Endodermal cell (in vitro differentiated cells): ENCODE results near the gene PANK4. TPM values are rescaled to one million over a fixed set of nuclear protein-coding genes. Genes with fewer than 3 reads are reported as not detected.

Experiments
- DNase-seq: peaks from one replicate; pipeline ENCODE4 v3.0.0-alpha.2; 2017
- H3K27ac ChIP-seq: 2 replicates; pipeline ENCODE4 v1.5.1; 2013; ENCODE audit warnings: mild to moderate bottlenecking, low read depth, low read length, moderate library complexity
- H3K27me3 ChIP-seq: 2 replicates; pipeline ENCODE4 v1.6.1; 2013; ENCODE audit warnings: mild to moderate bottlenecking, low read length, moderate library complexity; ENCODE audit not compliant: insufficient read depth, control insufficient read depth, poor library complexity, severe bottlenecking
- H3K36me3 ChIP-seq: 2 replicates; pipeline ENCODE4 v1.7.0; 2013; ENCODE audit warnings: mild to moderate bottlenecking, low read length, moderate library complexity; ENCODE audit not compliant: control insufficient read depth, insufficient read depth
- H3K4me1 ChIP-seq: one replicate; pipeline ENCODE4 v1.7.0; 2013; ENCODE audit warnings: low read length; ENCODE audit not compliant: control insufficient read depth, insufficient read depth
- H3K4me3 ChIP-seq: 2 replicates; pipeline ENCODE4 v1.5.1; 2013; ENCODE audit warnings: mild to moderate bottlenecking, low read length, moderate library complexity
- H3K9ac ChIP-seq: 2 replicates; pipeline ENCODE4 v1.6.1; 2013; ENCODE audit warnings: mild to moderate bottlenecking, low read length, moderate library complexity; ENCODE audit not compliant: poor library complexity, severe bottlenecking; ENCODE audit errors: extremely low read depth
- H3K9me3 ChIP-seq: 2 replicates; pipeline ENCODE4 v1.6.1; 2013; ENCODE audit warnings: mild to moderate bottlenecking, low read length, moderate library complexity; ENCODE audit not compliant: control insufficient read depth
- H3K27ac Mint-ChIP-seq: 2 replicates; pipeline ENCODE4 v1.8.0; 2020; ENCODE audit warnings: mixed read lengths
- H3K27me3 Mint-ChIP-seq: 2 replicates; pipeline ENCODE4 v1.8.0; 2021; ENCODE audit warnings: mild to moderate bottlenecking, mixed read lengths; ENCODE audit not compliant: insufficient read depth
- H3K36me3 Mint-ChIP-seq: 2 replicates; pipeline ENCODE4 v1.8.0; 2020; ENCODE audit warnings: low read depth, mixed read lengths
- H3K4me1 Mint-ChIP-seq: 2 replicates; pipeline ENCODE4 v1.8.0; 2020; ENCODE audit warnings: mixed read lengths
- H3K4me3 Mint-ChIP-seq: 2 replicates; pipeline ENCODE4 v1.8.0; 2020; ENCODE audit warnings: mild to moderate bottlenecking, moderate library complexity, mixed read lengths
- H3K9me3 Mint-ChIP-seq: 2 replicates; pipeline ENCODE4 v1.8.0; 2020; ENCODE audit warnings: mild to moderate bottlenecking, mixed read lengths
- WGBS, 2 experiments: methylation state at CpG; one replicate each; pipeline versions ENCODE4 v1.1.5 to v1.1.7; 2013; ENCODE audit warnings: missing lambda C conversion rate in 2 of 2, mixed read lengths in 1 of 2; ENCODE audit not compliant: insufficient coverage in 1 of 2, insufficient read length in 1 of 2; 5-methylcytosine and 5-hydroxymethylcytosine counted together
- total RNA-seq, 2 donors: library from RNA; stranded (reverse); fragmentation: NEBNext Ultra II Directional in 1 of 2; extraction: Animal tissue kit (Norgen Biotek cat#: 25700) in 1 of 2; gene quantifications; 2 replicates in 1 of 2; 3 replicates in 1 of 2; pipeline ENCODE4 v1.2.1, GENCODE V29; 2021
- TF ChIP-seq, protein P1 (sequence below): fragments of 200-600 bp; sonication (generic); conservative IDR thresholded peaks from 2 replicates; pipeline ENCODE4 v1.5.0; 2021; ENCODE audit warnings: antibody characterized with exemption, mild to moderate bottlenecking

PANK4 gene
- total RNA-seq, 2 donors from 2014 or later: 45.6 to 49.5 TPM

- Histone ChIP-seq H3K27me3 (no peaks in the 10 kb centered on the region), H3K4me1 (no peaks in the 10 kb centered on the region), H3K9ac (no peak overlapping the region), H3K36me3 (peaks cover 37% of the 10 kb centered on the region), H3K4me3 (no peak overlapping the region), H3K9me3 (no peaks in the 10 kb centered on the region), H3K27ac (no peak overlapping the region)
- Mint-ChIP-seq H3K27ac (no peak overlapping the region), H3K9me3 (no peaks in the 10 kb centered on the region), H3K4me3 (no peak overlapping the region), H3K36me3 (peaks cover 28% of the 10 kb centered on the region), H3K4me1 (peaks cover 8% of the 10 kb centered on the region), H3K27me3 (no peaks in the 10 kb centered on the region)
- 96% methylated on average over 27 to 30 of the region's 30 CpGs for WGBS, 2 experiments
- TF ChIP-seq, protein P1, sequence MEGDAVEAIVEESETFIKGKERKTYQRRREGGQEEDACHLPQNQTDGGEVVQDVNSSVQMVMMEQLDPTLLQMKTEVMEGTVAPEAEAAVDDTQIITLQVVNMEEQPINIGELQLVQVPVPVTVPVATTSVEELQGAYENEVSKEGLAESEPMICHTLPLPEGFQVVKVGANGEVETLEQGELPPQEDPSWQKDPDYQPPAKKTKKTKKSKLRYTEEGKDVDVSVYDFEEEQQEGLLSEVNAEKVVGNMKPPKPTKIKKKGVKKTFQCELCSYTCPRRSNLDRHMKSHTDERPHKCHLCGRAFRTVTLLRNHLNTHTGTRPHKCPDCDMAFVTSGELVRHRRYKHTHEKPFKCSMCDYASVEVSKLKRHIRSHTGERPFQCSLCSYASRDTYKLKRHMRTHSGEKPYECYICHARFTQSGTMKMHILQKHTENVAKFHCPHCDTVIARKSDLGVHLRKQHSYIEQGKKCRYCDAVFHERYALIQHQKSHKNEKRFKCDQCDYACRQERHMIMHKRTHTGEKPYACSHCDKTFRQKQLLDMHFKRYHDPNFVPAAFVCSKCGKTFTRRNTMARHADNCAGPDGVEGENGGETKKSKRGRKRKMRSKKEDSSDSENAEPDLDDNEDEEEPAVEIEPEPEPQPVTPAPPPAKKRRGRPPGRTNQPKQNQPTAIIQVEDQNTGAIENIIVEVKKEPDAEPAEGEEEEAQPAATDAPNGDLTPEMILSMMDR: no peak
- DNase-seq: no peak
These were observed 6.7 kb downstream of the PANK4 start for GRCh38 chr1:2519729-2520128.

- no peak overlapping the region for H3K27ac Mint-ChIP-seq
- DNase-seq: no peak
- H3K9me3 ChIP-seq: no peaks in the 10 kb centered on the region
- TF ChIP-seq, protein P1: no peak
- H3K36me3 ChIP-seq: peaks cover 37% of the 10 kb centered on the region
- H3K27me3 ChIP-seq: no peaks in the 10 kb centered on the region
- no peaks in the 10 kb centered on the region for H3K27me3 Mint-ChIP-seq
- H3K36me3 Mint-ChIP-seq: peaks cover 28% of the 10 kb centered on the region
- H3K4me3 ChIP-seq: no peak overlapping the region
- WGBS, 2 experiments: 94 to 95% methylated on average over 22 to 25 of the region's 25 CpGs
- H3K4me1 ChIP-seq: no peaks in the 10 kb centered on the region
- peaks cover 4% of the 10 kb centered on the region for H3K4me1 Mint-ChIP-seq
- no peaks in the 10 kb centered on the region for H3K9me3 Mint-ChIP-seq
- H3K27ac ChIP-seq: no peak overlapping the region
- H3K4me3 Mint-ChIP-seq: no peak overlapping the region
- no peak overlapping the region for H3K9ac ChIP-seq
These were observed 7.2 kb downstream of the PANK4 start for GRCh38 chr1:2519029-2519685.

DNA sequence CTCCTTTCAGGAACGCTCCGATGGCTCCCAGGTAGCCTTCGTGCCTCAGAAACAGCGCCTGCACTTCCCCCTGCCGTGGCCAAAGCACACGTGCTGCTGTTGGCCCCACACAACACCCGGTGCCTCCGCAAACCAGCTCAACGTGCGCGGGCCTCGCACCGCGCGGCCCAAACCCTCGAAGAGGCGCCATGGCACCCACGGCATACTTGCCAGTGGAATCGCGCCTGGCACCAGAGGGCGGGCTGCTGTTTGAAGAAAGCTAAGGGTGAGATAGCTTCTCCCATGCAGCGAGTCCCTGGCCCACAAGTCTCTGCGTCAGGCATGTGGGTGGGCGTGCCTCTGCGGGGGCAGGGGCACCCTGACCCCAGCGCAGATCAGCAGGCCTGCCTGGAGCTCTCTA is 7.9 kb downstream of the PANK4 start:
- H3K4me3 Mint-ChIP-seq: no peak overlapping the region
- no peaks in the 10 kb centered on the region for H3K27me3 ChIP-seq
- H3K27ac Mint-ChIP-seq: no peak overlapping the region
- no peaks in the 10 kb centered on the region for H3K9me3 Mint-ChIP-seq
- 94 to 95% methylated on average over 26 of the region's 26 CpGs for WGBS, 2 experiments
- TF ChIP-seq, protein P1: no peak
- no peak overlapping the region for H3K4me3 ChIP-seq
- H3K4me1 ChIP-seq: no peaks in the 10 kb centered on the region
- H3K9me3 ChIP-seq: no peaks in the 10 kb centered on the region
- H3K27me3 Mint-ChIP-seq: no peaks in the 10 kb centered on the region
- H3K9ac ChIP-seq: no peak overlapping the region
- H3K36me3 ChIP-seq: peaks cover 37% of the 10 kb centered on the region
- H3K36me3 Mint-ChIP-seq: peaks cover 31% of the 10 kb centered on the region
- H3K4me1 Mint-ChIP-seq: no peaks in the 10 kb centered on the region
- H3K27ac ChIP-seq: no peak overlapping the region
- no peak for DNase-seq
